Breast epithelium (tissue), 3 donors: Measurements from ENCODE around the gene PPM1H.

Experiments
- POLR2A ChIP-seq: fragments of 450-650 bp; IDR thresholded peaks from one replicate; pipeline ENCODE4 v1.6.1; 2016; ENCODE audit warnings: antibody characterized with exemption, mild to moderate bottlenecking, moderate library complexity
- TF ChIP-seq, protein P1 (sequence below), 3 donors: fragments of 450-650 bp; IDR thresholded peaks; one replicate each; pipeline ENCODE4 v1.5.1; 2016 to 2017; ENCODE audit warnings: antibody characterized with exemption in 3 of 3, mild to moderate bottlenecking in 3 of 3, moderate library complexity in 3 of 3

DNA sequence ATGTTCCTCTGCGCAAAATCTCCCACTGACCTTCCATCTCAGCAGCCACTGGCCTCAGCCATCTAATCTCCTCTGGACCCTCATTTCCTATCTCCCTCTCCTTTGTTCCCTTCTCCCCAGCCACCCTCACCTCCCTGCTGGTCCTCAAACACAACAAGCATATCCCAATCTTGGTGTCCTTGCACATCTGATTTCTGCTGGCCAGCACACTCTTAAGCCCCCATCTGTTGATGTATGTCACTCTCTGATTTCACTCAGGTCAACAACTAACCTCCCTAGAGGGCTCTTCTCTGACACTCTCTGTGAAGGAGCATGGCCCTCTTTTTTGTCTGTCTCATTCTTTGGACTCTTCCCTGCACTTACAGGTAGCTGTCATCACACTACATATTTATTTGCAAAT is 25.6 kb downstream of the PPM1H start:
- TF ChIP-seq POLR2A, result no peak
- TF ChIP-seq, protein P1, sequence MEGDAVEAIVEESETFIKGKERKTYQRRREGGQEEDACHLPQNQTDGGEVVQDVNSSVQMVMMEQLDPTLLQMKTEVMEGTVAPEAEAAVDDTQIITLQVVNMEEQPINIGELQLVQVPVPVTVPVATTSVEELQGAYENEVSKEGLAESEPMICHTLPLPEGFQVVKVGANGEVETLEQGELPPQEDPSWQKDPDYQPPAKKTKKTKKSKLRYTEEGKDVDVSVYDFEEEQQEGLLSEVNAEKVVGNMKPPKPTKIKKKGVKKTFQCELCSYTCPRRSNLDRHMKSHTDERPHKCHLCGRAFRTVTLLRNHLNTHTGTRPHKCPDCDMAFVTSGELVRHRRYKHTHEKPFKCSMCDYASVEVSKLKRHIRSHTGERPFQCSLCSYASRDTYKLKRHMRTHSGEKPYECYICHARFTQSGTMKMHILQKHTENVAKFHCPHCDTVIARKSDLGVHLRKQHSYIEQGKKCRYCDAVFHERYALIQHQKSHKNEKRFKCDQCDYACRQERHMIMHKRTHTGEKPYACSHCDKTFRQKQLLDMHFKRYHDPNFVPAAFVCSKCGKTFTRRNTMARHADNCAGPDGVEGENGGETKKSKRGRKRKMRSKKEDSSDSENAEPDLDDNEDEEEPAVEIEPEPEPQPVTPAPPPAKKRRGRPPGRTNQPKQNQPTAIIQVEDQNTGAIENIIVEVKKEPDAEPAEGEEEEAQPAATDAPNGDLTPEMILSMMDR (IDR thresholded peaks at IDR 0.05), result no peak
